HG03159 (cell line): ENCODE results near the gene KAZN.

Source experiments
- ATAC-seq: cut with Tn5 transposase; IDR thresholded peaks from one replicate; pipeline ENCODE4 v1.9.1; 2021; ENCODE audit warnings: mild to moderate bottlenecking, moderate library complexity; ENCODE audit not compliant: unreplicated experiment

The KAZN gene

GRCh38 chr1:15014516-15014915, 416.0 kb downstream of the KAZN start:
- ATAC-seq: no peak

DNA sequence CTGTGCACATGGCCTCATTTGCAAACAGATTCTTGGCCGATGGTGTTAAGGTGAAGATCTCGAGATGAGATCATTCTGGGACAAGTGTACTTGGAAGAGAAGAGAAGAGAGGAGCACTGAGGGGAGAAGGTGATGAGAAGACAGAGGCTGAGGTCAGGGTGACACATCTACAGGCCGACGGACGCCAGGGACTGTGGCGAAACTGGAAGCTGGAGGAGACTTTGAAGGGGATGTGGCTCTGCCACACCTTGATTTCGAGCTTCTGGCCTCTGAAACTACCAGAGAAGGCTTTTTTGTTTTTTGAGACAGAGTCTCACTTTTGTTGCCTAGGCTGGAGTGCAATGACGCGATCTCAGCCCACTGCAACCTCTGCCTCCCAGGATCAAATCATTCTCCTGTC, 417.5 kb downstream of the KAZN start:
- ATAC-seq: no peak

GRCh38 chr1:15016526-15016925, 418.0 kb downstream of the KAZN start:
- no peak for ATAC-seq

- ATAC-seq: no peak
Observed at GRCh38 chr1:15017120-15017519, 418.6 kb downstream of the KAZN start.

- no peak for ATAC-seq
Observed at GRCh38 chr1:15018767-15019166, 420.3 kb downstream of the KAZN start.

GRCh38 chr1:15020943-15021745, 422.7 kb downstream of the KAZN start:
- no peak for ATAC-seq

- no peak for ATAC-seq
Observed at GRCh38 chr1:15022048-15022447, 423.6 kb downstream of the KAZN start.

DNA sequence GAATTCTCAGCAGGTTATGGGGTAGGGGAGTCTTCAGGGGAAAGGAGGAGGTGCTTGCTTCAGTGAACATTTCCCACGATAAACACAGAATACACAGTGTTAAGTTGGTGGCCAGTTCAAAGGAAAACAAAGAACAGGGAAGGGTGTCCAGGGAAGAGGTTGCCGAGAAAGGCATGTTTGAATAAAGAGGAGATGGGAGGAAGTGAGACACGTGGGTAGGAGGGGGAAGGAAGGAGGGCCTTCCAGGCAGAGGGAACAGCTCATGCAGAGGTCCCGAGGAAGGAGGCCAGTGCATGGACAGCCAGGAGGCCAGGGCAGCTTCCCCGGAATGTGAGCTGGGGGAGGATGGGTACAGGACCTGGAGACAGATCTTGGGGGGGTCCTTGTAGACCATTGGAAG, 424.7 kb downstream of the KAZN start:
- no peak for ATAC-seq

DNA sequence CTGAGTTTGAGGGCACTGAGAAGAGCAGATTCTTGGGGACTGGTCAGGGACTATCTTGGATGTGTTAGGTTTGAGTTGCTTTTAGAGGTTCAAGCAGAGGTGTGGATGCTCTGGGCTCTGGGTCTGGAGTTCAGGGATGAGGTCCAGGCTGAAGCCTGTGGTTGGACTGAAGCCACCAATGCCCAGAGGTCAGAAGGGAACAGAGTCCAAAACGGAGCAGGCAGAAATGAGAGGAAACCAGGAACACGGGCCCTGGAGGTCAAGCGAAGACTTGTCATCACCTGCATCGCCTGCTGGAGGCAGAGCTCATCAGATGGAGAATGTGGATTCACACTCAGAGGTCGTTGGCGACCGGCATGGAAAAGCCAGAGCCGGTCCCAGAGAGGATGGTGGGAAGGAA, 425.5 kb downstream of the KAZN start:
- ATAC-seq: no peak

GRCh38 chr1:15026117-15026489, 427.6 kb downstream of the KAZN start:
- ATAC-seq: no peak

DNA sequence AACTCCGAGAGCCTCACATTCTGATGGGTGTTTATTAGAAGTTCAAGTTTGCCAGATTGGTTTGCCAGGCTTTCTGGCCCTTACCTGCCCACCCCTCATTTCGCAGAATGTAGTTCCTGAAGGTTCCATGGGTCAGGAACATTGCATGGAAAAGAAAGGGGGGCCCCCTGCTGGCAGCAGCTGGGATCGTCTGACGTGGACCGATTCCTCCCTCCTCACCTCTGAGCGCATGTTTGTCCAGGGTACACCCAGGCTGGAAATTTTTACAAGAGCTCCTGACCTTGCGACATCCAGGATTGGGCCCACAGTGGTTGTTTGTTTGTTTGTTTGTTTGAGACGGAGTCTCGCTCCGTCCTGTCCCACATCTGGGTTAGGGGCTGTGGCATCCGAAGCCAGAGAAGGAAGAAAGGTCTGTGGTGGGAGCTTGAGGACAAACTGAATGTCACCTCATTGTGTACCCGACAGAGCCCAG, 429.1 kb downstream of the KAZN start:
- no peak for ATAC-seq

DNA sequence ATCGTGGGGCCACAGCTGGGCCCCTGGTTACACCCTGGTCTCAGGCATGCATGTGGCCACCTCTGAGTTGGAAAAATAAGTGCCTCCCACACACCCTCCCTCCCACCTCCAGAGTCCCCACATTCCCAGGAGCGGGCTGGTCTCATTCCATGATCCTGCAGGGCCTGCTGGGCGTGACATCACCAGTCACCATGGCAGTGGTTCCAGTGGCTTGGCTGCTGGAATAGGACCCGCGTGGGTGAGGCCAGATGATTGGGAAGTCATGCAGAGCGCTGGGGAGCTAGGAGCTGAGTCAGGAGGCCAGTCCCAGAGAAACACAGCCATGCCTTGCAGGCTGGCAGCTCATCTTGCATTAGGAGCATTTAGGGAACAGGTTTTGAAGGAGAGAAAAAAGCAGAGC, 429.6 kb downstream of the KAZN start:
- no peak for ATAC-seq

- no peak for ATAC-seq
Observed at GRCh38 chr1:15028616-15029015, 430.1 kb downstream of the KAZN start.

- ATAC-seq: no peak
Observed at GRCh38 chr1:15029036-15029435, 430.6 kb downstream of the KAZN start.

GRCh38 chr1:15029786-15030185, 431.3 kb downstream of the KAZN start:
- no peak for ATAC-seq

GRCh38 chr1:15031251-15031933, 432.9 kb downstream of the KAZN start:
- ATAC-seq: no peak

- no peak for ATAC-seq
Observed at GRCh38 chr1:15033264-15033663, 434.8 kb downstream of the KAZN start.

DNA sequence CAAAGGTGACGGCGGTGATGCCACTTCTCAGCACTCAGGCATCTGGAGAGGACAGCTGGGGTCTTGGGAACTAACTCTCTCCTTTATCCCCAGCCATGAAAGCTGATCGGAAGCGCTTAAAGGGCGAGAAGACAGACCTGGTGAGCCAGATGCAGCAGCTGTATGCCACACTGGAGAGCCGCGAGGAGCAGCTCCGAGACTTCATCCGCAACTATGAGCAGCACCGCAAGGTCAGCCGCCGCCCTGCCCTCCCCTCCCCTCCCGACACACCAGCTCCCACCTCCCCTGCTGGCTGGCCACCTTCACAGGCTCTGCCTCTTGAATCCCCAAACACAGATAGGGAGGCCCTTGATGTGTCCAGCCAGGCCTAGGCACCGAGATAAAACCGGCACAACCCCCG, 436.2 kb downstream of the KAZN start:
- no peak for ATAC-seq

- no peak for ATAC-seq
Observed at GRCh38 chr1:15035236-15035635, 436.8 kb downstream of the KAZN start.

DNA sequence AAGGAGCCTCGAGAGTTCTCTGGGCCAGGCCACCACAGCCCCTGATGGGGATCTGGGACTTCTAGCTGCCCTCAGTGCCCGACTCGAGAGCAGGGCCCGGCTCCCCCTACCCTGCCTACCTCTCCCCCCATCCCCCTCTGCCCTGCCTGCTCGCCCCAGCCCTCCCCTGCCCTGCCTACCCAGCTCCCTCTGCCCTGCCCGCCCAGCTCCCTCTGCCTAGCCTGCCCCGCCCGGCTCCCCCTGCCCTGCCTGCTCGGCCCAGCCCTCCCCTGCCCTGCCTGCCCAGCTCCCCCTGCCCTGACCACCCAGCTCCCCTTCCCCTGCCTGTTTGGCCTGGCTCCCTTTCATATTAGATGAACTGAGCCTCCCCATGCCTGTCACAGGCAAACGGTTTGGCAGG, 437.6 kb downstream of the KAZN start:
- no peak for ATAC-seq

GRCh38 chr1:15038232-15039016, 439.9 kb downstream of the KAZN start:
- no peak for ATAC-seq
